HG02938 (cell line): ENCODE results near the gene MGRN1.
A peak's percentile ranks its signal among the peaks of the same experiment; 100 is the strongest.

Experiments
- ATAC-seq: cut with Tn5 transposase; IDR thresholded peaks from one replicate; pipeline ENCODE4 v1.9.1; 2021; ENCODE audit warnings: mild to moderate bottlenecking, moderate library complexity; ENCODE audit not compliant: unreplicated experiment

Gene MGRN1

GRCh38 chr16:4618645-4619418 lies 5.8 kb upstream of the MGRN1 start:
- ATAC-seq: no peak

DNA sequence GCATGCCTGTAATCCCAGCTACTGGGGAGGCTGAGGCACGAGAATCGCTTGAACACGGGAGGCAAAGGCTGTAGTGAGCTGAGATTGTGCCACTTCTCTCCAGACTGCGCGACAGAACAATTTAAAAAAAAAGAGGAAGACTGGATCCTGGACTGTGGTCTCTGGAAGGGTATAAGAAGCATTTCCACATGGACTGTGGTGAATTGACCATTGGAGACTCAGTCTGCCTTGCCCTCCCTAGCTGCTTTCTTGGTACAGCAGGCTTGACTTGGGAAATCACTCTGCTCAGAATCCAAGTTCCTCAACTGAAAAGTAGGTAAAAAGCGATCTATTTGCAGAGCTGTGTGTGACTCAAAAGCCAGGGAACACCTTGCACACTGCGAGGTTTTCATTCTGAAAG lies 1.0 kb upstream of the MGRN1 start:
- ATAC-seq: no peak

DNA sequence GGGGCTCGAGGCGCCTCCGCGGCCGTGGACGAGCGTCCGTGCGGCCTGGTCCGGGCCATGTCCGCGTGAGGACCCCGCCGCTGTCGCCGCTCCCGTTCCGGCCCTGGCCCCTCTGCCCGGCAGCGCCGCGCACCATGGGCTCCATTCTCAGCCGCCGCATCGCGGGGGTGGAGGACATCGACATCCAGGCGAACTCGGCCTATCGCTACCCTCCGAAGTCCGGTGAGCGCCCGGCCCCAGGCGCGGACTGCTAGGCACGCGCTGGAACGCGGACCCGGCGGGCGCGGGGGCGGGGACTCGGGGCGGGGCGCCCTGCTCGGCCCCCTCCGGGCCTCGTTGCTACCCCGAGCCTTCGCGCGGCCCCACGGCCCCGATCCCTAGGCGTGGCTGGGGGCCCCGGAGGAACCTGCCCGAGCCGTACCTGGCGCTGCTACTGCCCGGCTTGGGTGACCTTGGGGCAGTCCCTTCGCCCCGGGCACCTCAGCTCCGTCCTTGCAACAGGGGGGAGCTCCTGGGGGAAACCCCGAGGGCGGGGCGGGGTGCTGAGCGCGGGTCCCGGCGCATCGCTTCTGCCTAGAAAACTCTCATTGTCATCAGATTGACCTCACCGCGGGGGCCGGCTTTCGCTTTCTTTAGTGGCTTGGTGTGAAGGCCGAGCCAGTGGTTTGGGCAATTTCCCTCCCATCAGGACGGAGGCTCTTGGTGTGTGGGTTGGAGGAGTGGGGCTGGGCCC lies 367 bp downstream of the MGRN1 start:
- peak; percentile 54 for ATAC-seq

DNA sequence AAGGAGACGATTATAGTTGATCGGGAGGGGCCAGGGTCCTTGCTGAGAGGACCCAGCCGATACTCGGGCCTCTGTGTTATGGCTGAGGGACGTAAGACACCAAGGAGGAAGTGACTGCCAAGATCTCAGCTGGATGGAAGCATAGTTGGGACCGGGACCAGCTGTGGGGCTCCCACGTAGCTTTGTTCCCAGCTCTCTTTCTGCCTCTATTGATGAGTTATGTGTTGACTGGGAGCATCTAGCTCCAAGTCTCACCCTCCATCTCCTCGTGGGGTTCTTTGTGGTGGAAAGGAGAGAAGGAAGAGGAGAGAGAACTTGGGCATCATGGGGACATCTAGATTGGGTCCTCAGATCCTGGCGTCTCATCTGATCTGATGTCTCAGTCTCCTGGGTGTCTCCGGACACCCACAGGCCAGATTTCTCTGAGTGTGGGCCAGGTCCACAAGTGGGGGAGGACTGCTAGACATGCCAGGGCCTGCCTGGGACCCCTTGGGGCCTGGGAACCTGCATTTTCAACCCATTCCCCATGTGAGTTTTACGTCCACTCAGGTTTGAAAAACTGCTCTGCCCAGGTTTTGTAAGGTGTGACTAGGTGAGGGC lies 1.0 kb downstream of the MGRN1 start:
- ATAC-seq: no peak

DNA sequence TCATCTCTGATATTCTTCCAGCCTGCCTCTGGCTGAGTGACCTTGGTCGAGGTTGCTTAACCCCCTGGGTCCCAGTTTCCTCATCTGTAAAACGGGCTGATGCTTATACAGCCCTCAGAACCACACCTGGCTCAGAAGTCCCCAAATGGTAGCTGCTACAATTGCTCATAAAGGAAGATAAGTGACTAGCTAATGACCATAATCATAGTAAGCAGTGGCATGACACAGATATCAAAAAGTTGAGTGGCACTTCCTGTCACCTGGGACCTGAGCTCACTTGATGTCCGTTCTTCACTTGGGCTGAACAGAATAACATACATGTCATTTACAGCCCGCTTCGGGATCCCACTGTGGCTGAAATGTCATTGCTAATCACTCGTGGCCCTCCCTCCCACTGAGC lies 1.8 kb downstream of the MGRN1 start:
- no peak for ATAC-seq

DNA sequence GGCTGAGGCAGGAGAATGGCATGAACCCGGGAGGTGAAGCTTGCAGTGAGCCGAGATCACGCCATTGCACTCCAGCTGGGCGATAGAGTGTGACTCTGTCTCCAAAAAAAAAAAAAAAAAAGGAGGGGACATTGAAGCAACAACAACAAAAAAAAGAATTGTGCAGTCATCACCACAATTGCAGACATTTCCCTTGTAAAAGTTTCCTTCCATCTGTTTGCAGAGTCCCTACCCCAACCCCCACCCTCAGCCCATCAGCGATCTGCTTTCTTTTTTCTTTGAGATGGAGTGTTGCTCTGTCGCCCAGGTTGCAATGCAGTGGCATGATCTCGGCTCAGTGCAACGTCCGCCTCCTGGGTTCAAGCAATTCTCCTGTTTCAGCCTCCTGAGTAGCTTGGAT lies 3.7 kb downstream of the MGRN1 start:
- ATAC-seq: no peak

DNA sequence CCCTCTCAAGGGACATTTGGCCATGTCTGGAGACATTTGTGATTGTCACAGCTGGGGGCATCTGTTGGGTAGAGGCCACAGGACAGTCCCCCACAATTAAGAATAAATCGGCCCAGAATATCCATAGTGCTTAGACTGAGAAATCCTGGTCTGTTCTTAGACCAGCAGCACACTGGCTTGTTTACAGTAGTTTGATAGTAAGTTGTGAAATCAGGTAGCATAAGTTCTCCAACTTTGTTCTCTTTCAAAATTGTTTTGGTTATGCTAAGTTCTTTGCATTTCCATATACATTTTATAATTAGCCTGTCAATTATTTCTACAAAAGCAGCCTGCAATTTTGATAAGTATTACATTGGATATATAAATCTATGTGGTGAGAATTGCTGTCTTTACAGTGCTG lies 6.8 kb downstream of the MGRN1 start:
- ATAC-seq: no peak

- ATAC-seq: no peak
Observed at GRCh38 chr16:4633910-4634635, 9.4 kb downstream of the MGRN1 start.

GRCh38 chr16:4634768-4635167 lies 10.1 kb downstream of the MGRN1 start:
- no peak for ATAC-seq

DNA sequence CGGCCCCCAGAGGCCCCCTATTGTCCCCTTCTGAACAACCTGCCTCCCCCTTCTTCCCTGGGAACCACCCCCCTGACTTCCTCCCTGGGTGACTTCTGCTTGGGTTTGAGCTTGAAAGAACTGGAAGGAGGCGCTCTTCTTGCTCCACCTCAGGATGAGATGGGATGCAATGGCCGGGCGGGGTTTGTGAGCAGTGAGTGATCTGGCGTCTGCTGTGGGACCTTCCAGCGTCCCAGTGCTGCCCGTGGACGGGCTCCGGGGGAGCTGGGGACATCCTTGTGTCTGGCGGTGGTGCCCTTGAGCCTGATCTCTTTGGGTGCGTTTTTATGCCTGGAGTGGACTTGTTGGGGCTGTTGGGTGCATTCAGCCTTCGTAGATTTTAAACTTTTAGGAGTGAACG lies 11.6 kb downstream of the MGRN1 start:
- no peak for ATAC-seq

GRCh38 chr16:4637501-4638166 lies 13.0 kb downstream of the MGRN1 start:
- ATAC-seq: no peak

DNA sequence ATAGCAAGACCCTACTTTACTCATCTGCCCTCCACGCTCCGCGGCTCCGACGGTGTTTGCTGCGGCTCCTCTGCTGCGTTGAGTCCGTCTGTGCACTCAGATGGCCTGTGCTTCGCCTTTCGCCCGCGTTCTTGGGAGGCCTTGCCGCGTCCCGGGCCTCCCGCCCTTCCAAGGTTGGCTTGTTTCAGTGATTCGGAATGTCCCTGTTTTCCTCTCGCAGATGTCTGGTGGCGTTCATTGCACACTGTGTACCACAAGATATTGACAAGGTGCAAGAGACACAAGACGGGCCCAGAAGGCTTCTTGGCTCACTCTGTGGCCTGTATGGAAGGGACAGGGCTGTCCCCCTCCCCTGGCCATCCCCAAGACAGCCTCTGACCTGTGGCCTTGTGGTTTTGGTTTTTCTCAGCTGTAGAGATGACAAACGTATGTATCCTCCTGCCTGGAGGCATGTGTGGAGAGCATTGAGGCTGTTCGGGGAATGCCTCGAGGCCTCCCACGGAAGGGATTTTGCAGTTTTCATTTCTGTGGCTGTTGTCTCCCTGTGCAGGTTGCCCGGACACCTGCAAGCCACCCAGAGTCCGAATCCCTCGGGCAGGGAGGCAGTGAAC lies 15.4 kb downstream of the MGRN1 start:
- no peak for ATAC-seq

GRCh38 chr16:4640572-4641305 lies 16.1 kb downstream of the MGRN1 start:
- no peak for ATAC-seq

DNA sequence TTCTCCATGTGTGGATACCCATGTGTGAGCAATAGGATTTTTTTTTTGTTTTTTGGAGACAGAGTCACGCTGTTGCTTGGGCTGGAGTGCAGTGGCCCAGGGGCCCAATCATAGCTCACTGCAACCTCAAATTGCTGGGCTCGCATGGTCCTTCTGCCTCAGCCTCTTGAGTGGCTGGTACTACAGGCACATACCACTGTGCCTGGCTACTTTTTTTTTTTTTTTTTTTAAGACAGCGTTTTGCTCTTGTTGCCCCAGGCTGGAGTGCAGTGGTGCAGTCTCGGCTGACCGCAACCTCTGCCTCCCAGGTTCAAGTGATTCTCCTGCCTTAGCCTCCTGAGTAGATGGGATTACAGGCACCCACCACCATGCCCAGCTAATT lies 16.7 kb downstream of the MGRN1 start:
- ATAC-seq: no peak

DNA sequence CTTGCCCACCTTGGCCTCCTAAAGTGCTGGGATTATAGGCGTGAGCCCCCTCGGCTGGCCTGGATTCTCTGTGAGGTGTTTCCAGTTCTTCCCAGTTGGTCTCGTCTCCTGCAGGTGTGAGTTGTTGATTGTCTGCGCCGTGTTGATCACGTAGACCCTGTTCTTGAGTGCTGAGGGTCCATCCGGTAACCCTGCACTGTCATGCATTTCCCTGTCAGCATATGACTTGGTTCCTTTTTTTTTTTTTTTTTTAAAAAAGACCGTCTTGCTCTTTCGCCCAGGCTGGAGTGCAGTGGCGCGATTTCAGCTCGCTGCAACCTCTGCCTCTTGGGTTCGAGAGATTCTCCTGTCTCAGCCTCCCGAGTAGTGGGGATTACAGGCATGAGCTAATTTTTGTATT lies 17.3 kb downstream of the MGRN1 start:
- no peak for ATAC-seq

- ATAC-seq: no peak
Observed at GRCh38 chr16:4646773-4647643, 22.4 kb downstream of the MGRN1 start.

DNA sequence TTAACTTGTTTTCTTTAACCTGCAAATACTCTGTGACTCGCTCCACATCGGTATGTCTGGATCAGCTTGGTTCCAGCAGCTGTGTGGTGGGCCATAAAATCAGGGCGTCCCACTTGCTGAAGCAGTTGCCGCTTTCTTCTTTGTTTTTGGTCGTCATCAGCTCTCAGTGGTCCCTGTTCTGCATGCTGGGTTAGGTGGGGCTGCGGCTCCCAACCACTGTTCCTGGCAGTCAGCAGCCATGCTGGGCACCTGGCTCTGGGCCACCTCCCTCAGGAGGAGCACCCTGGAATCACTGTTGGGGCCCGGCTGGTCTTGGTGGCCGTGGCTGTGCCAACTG lies 23.0 kb downstream of the MGRN1 start:
- no peak for ATAC-seq

DNA sequence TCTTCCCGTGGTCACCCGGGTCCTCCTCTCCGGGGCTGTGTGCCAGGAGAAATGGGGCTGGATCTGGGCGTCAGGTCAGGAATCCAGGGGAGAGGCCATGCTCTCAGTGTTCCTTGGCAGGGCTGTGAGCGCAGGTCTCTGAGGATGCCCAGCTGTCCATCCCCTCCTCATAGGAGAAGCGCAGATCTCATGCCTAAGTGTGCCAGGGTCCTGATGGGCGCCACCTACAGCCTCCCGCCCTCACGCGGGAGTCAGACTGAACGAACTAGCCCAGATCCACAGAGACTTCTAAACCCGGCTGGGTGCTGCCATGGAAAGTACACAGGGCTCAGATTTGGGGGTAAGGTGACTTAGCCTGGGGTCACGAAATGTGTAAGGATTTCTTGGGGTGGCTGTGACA lies 24.3 kb downstream of the MGRN1 start:
- no peak for ATAC-seq
